HG03095 (cell line): Measurements from ENCODE around the gene TRHDE.

ENCODE experiments used
- ATAC-seq: cut with Tn5 transposase; IDR thresholded peaks from one replicate; pipeline ENCODE4 v1.9.1; 2021; ENCODE audit warnings: moderate library complexity; ENCODE audit not compliant: unreplicated experiment

The TRHDE gene

GRCh38 chr12:72432037-72432604 lies 160.0 kb downstream of the TRHDE start:
- no peak for ATAC-seq

- ATAC-seq = no peak
Measured at GRCh38 chr12:72433298-72433697, 161.1 kb downstream of the TRHDE start.

- no peak for ATAC-seq
Measured at GRCh38 chr12:72434999-72435398, 162.8 kb downstream of the TRHDE start.

- ATAC-seq = no peak
Measured at GRCh38 chr12:72442217-72442616, 170.0 kb downstream of the TRHDE start.

- ATAC-seq = no peak
Measured at GRCh38 chr12:72444125-72444524, 172.0 kb downstream of the TRHDE start.

GRCh38 chr12:72444566-72444965 lies 172.4 kb downstream of the TRHDE start:
- no peak for ATAC-seq

- ATAC-seq = no peak
Measured at GRCh38 chr12:72448089-72448488, 175.9 kb downstream of the TRHDE start.

- ATAC-seq = no peak
Measured at GRCh38 chr12:72448805-72449204, 176.6 kb downstream of the TRHDE start.

GRCh38 chr12:72453066-72453465 lies 180.9 kb downstream of the TRHDE start:
- ATAC-seq = no peak

GRCh38 chr12:72453550-72453949 lies 181.4 kb downstream of the TRHDE start:
- no peak for ATAC-seq

- ATAC-seq = no peak
Measured at GRCh38 chr12:72464471-72464870, 192.3 kb downstream of the TRHDE start.

GRCh38 chr12:72465155-72465554 lies 193.0 kb downstream of the TRHDE start:
- no peak for ATAC-seq

- no peak for ATAC-seq
Measured at GRCh38 chr12:72465940-72466630, 193.9 kb downstream of the TRHDE start.

GRCh38 chr12:72467985-72468384 lies 195.8 kb downstream of the TRHDE start:
- no peak for ATAC-seq

- ATAC-seq = no peak
Measured at GRCh38 chr12:72468505-72468904, 196.3 kb downstream of the TRHDE start.

GRCh38 chr12:72471806-72472205 lies 199.6 kb downstream of the TRHDE start:
- no peak for ATAC-seq

- no peak for ATAC-seq
Measured at GRCh38 chr12:72472350-72472749, 200.2 kb downstream of the TRHDE start.

- no peak for ATAC-seq
Measured at GRCh38 chr12:72476301-72476700, 204.1 kb downstream of the TRHDE start.

GRCh38 chr12:72485017-72485701 lies 213.0 kb downstream of the TRHDE start:
- no peak for ATAC-seq

GRCh38 chr12:72491426-72491825 lies 219.3 kb downstream of the TRHDE start:
- no peak for ATAC-seq

- no peak for ATAC-seq
Measured at GRCh38 chr12:72493407-72493806, 221.2 kb downstream of the TRHDE start.

GRCh38 chr12:72498354-72498753 lies 226.2 kb downstream of the TRHDE start:
- ATAC-seq = no peak
